Measurements from ENCODE around the gene PPP1CA.

The PPP1CA gene

GRCh38 chr11:67409781-67410368 is 8.2 kb upstream of the PPP1CA start:
- H3K9me3 ChIP-seq (ENCODE audit: severe bottlenecking): no peaks in the 10 kb centered on the region
- H3K36me3 ChIP-seq: no peaks in the 10 kb centered on the region
- DNase-seq: peak; percentile 43
- no peak overlapping the region for H3K4me3 ChIP-seq (ENCODE audit: low read depth, low read length)
- no peaks in the 10 kb centered on the region for H3K27me3 ChIP-seq (ENCODE audit: insufficient read depth, low read depth, severe bottlenecking)
- no peak for TF ChIP-seq CTCF (IDR thresholded peaks at IDR 0.05; ENCODE audit: low read depth, low read length)
- no peak overlapping the region for H3K27ac ChIP-seq

GRCh38 chr11:67409261-67409666 is 7.6 kb upstream of the PPP1CA start:
- no peaks in the 10 kb centered on the region for H3K27me3 ChIP-seq (ENCODE audit: insufficient read depth, low read depth, severe bottlenecking)
- DNase-seq: peak; percentile 4
- H3K9me3 ChIP-seq (ENCODE audit: severe bottlenecking): no peaks in the 10 kb centered on the region
- TF ChIP-seq CTCF (IDR thresholded peaks at IDR 0.05; ENCODE audit: low read depth, low read length): no peak
- no peak overlapping the region for H3K27ac ChIP-seq
- no peaks in the 10 kb centered on the region for H3K36me3 ChIP-seq
- no peak overlapping the region for H3K4me3 ChIP-seq (ENCODE audit: low read depth, low read length)

- H3K9me3 ChIP-seq (ENCODE audit: severe bottlenecking): no peaks in the 10 kb centered on the region
Observed at GRCh38 chr11:67408437-67409200, 7.0 kb upstream of the PPP1CA start.

GRCh38 chr11:67407688-67408163 is 6.1 kb upstream of the PPP1CA start:
- no peak for TF ChIP-seq CTCF (IDR thresholded peaks at IDR 0.05; ENCODE audit: low read depth, low read length)
- DNase-seq: no peak
- H3K27ac ChIP-seq: no peak overlapping the region
- H3K27me3 ChIP-seq (ENCODE audit: insufficient read depth, low read depth, severe bottlenecking): no peaks in the 10 kb centered on the region
- H3K36me3 ChIP-seq: no peaks in the 10 kb centered on the region
- H3K4me3 ChIP-seq (ENCODE audit: low read depth, low read length): no peak overlapping the region
- H3K9me3 ChIP-seq (ENCODE audit: severe bottlenecking): no peaks in the 10 kb centered on the region

More at GRCh38 chr11:67408437-67409200, 7.0 kb upstream of the PPP1CA start:
- Histone ChIP-seq H3K4me3 (ENCODE audit: low read depth, low read length) (no peak overlapping the region), H3K27ac (no peak overlapping the region), H3K27me3 (ENCODE audit: insufficient read depth, low read depth, severe bottlenecking) (no peaks in the 10 kb centered on the region), H3K36me3 (no peaks in the 10 kb centered on the region)
- DNase-seq: no peak
- no peak for TF ChIP-seq CTCF (IDR thresholded peaks at IDR 0.05; ENCODE audit: low read depth, low read length)

GRCh38 chr11:67406969-67407687 is 5.5 kb upstream of the PPP1CA start:
- Histone ChIP-seq H3K36me3 (no peaks in the 10 kb centered on the region), H3K27me3 (ENCODE audit: insufficient read depth, low read depth, severe bottlenecking) (no peaks in the 10 kb centered on the region), H3K27ac (peak overlapping the region; percentile 30), H3K4me3 (ENCODE audit: low read depth, low read length) (no peak overlapping the region), H3K9me3 (ENCODE audit: severe bottlenecking) (no peaks in the 10 kb centered on the region)
- TF ChIP-seq CTCF (IDR thresholded peaks at IDR 0.05; ENCODE audit: low read depth, low read length): peak; percentile 60
- DNase-seq: peak; percentile 64

Data from WERI-Rb-1 (cell line).